Measurements from ENCODE around the gene PELI3. TPM values are rescaled to one million over a fixed set of nuclear protein-coding genes. Genes with fewer than 3 reads are reported as not detected.

PELI3 gene
- total and polyA plus RNA-seq, 8 donors = 3.9 to 12.9 (median 6.1) TPM

- intact Hi-C loops (cut with DNase I) = no loop called here
- ATAC-seq = no peak
- H3K27ac ChIP-seq = no peak overlapping the region
- no peak for TF ChIP-seq CTCF (IDR thresholded peaks at IDR 0.05)
- H3K27me3 ChIP-seq = peaks cover 13 to 63% of the 10 kb centered on the region in 2 donors
- no peak for DNase-seq
- no peaks in the 10 kb centered on the region for H3K9me3 ChIP-seq
- no peaks in the 10 kb centered on the region for H3K36me3 ChIP-seq
- peaks cover 0 to 4% of the 10 kb centered on the region in 2 donors for H3K4me1 ChIP-seq
- H3K4me3 ChIP-seq = no peak overlapping the region
Observed at GRCh38 chr11:66419825-66420224, 46.9 kb upstream of the PELI3 start.

- DNase-seq (no peak), ATAC-seq (no peak)
- TF ChIP-seq CTCF (IDR thresholded peaks at IDR 0.05) = no peak
- intact Hi-C loops (cut with DNase I) = no loop called here
- no peaks in the 10 kb centered on the region for H3K9me3 ChIP-seq
- no peaks in the 10 kb centered on the region for H3K36me3 ChIP-seq
- H3K4me3 ChIP-seq = no peak within 1 kb of the TSS
- H3K27ac ChIP-seq = no peak within 1 kb of the TSS
- peaks cover 0 to 4% of the 10 kb centered on the region in 2 donors for H3K4me1 ChIP-seq
- peaks cover 13 to 53% of the 10 kb centered on the region in 2 donors for H3K27me3 ChIP-seq
Observed at GRCh38 chr11:66420671-66421476, 45.8 kb upstream of the PELI3 start, which contains the start of gene NPAS4. Gene NPAS4, plus strand, starts transcription at chr11:66421035. Its CDS starts 145 bp downstream, at chr11:66421180.

- Histone ChIP-seq H3K27ac (no peak overlapping the region), H3K4me1 (peaks cover 0 to 4% of the 10 kb centered on the region in 2 donors), H3K27me3 (peaks cover 13 to 53% of the 10 kb centered on the region in 2 donors), H3K4me3 (no peak overlapping the region), H3K36me3 (no peaks in the 10 kb centered on the region), H3K9me3 (no peaks in the 10 kb centered on the region)
- DNase-seq (peak; percentile 88 to 94 (median 89)), ATAC-seq (peak; percentile 98)
- no peak for TF ChIP-seq CTCF (IDR thresholded peaks at IDR 0.05)
- intact Hi-C loops (cut with DNase I) = no loop called here
Observed at GRCh38 chr11:66421492-66422205, 45.1 kb upstream of the PELI3 start.

DNA sequence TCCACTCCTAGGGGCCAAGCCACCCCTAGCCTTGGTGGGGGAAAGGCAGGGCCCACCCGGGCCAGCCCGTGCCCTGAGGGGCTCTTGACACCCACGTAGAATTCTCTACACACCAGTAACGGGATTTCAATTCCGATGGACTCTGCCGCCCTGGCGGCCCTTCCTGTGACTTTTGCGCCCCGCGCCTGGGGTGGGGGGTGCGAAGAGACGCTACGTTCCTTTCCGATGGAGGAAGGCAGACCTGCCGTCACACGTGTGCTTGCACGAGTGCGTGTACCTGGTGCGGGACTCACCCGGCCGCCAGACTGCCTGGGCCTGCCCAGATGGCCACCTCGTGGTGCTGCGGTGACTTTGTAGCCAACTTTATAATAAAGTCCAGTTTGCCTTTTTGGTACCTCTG is 40.4 kb upstream of the PELI3 start:
- ATAC-seq (no peak), DNase-seq (no peak)
- Histone ChIP-seq H3K36me3 (no peaks in the 10 kb centered on the region), H3K4me1 (no peaks in the 10 kb centered on the region), H3K27me3 (peaks cover 0 to 10% of the 10 kb centered on the region in 2 donors), H3K27ac (no peak overlapping the region), H3K9me3 (no peaks in the 10 kb centered on the region), H3K4me3 (no peak overlapping the region)
- TF ChIP-seq CTCF (IDR thresholded peaks at IDR 0.05) = no peak
- intact Hi-C loops (cut with DNase I) = no loop called here

DNA sequence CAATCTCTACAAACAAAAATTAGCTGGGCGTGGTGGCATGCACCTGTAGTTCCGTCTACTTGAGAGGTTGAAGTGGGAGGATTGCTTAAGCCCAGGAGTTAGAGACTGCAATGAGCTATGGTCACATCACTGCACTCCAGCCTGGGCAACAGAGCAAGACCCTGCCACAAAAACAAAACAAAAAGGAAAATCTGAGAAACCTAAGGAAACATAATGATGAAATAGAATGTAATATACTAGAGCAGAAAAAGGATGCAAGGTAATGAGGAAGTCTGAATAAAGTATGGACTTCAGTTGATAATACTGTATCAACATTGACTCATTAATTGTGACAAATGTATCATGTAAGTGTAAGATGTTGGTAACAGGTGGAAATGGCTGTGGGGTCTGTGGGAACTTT is 37.8 kb upstream of the PELI3 start:
- Histone ChIP-seq H3K9me3 (no peaks in the 10 kb centered on the region), H3K27me3 (peaks cover 0 to 10% of the 10 kb centered on the region in 2 donors), H3K36me3 (peaks cover 0 to 4% of the 10 kb centered on the region in 2 donors), H3K27ac (no peak overlapping the region), H3K4me1 (no peaks in the 10 kb centered on the region), H3K4me3 (no peak overlapping the region)
- no peak for TF ChIP-seq CTCF (IDR thresholded peaks at IDR 0.05)
- no peak for ATAC-seq
- DNase-seq = no peak
- intact Hi-C loops (cut with DNase I) = no loop called here
